Activated CD8-positive, alpha-beta memory T cell treated with anti-CD3 and anti-CD28 coated beads for 1 hour (primary cell): ENCODE results near the gene GGCT.

Source experiments
- DNase-seq, 2 donors: peaks; one replicate each; pipeline ENCODE4 v3.0.0-alpha.2; 2020; ENCODE audit warnings: low read depth in 1 of 2; ENCODE audit errors: extremely low read depth in 1 of 2

Gene GGCT

GRCh38 chr7:30479202-30480120, 25.2 kb downstream of the GGCT start:
- DNase-seq: no peak

DNA sequence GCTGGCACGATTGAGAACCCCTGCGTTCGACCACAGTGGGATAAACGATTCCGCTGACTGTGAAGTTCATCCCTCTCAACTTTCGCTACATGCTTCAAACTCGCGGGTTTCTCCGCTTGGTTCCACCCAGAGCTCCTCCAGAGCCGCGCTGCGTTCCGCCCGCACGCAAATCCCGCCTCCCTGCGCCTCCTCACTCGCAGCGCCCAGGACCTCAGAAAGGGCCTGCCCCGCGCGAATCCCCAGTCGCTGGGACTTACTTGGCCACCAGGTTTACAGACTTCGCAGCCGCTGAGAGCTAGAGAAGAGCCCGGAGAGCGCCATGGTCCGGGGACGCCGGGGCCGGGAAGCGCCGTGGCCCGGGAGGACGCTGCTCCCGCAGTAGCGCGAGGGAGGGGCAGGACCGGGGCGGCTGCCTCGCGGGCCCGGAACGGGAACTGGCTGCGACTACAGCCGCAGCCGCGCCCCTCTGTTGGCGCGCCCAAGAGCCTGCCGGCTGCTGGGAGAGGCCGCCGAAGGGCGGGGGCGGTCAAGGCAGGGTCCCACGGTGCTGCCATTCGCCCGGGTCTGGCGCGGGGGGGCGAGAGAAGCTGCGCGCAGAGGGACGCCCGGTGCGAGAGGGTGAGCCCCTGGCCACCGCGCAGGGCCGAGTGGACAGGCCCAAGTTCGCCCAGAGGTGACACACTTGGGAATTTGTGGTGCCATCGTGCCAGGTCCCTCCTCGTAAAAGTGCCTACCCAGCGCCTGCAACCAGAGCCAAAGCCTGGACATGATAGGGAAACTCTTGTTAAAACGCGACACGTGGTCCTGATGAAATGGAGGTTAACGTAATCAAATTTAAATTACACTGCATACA, 26.1 kb downstream of the GGCT start, which contains the start of gene NOD1:
Gene NOD1 (minus strand): TSS at position 436 of the 853 bp plus-strand sequence. CDS start 21,863 bp downstream, outside the sequence.
- DNase-seq: peak; percentile 10 to 45

GRCh38 chr7:30476459-30477145, 28.0 kb downstream of the GGCT start:
- DNase-seq: no peak

DNA sequence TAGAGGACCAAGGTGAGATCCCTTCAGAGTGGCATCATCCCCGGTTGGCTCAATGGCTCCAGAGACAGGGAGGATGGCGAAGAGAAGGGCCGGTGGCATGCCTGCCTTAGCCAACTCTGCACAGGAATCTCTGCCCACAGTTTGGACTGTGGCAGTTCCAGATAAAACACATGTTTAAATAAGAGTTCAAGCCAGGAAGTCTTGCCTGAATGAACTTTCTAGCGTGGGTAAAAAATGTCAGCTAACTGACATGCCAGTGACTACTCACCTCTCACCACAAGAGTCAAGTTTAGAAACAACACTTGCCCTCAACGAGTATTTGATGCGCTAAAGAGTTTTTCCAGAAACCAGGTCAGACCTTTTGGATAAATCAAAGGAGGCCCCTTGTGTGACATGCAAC, 29.0 kb downstream of the GGCT start:
- DNase-seq: no peak

DNA sequence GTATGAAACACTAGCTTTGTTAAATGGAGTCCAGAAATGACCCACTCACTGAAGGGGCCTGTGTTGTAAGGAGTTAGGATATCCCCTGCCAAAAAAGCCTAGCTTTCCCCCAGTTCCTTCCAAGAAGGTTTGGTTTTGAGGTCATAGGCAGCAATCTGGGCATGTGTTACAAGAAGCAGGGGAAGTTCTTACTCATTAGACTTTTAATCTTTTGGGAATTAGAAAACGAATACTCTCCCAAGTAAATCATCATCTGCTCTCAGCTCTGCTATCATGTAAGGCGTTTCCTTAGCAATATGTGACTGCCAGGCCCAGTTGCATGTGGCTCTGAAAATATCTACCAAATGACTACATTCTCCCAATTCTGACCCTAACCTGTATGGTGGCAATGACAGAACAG, 29.7 kb downstream of the GGCT start:
- no peak for DNase-seq

- no peak for DNase-seq
Observed at GRCh38 chr7:30474485-30474884, 30.1 kb downstream of the GGCT start.

GRCh38 chr7:30473903-30474302, 30.7 kb downstream of the GGCT start:
- no peak for DNase-seq

GRCh38 chr7:30472784-30473775, 31.5 kb downstream of the GGCT start:
- no peak for DNase-seq

DNA sequence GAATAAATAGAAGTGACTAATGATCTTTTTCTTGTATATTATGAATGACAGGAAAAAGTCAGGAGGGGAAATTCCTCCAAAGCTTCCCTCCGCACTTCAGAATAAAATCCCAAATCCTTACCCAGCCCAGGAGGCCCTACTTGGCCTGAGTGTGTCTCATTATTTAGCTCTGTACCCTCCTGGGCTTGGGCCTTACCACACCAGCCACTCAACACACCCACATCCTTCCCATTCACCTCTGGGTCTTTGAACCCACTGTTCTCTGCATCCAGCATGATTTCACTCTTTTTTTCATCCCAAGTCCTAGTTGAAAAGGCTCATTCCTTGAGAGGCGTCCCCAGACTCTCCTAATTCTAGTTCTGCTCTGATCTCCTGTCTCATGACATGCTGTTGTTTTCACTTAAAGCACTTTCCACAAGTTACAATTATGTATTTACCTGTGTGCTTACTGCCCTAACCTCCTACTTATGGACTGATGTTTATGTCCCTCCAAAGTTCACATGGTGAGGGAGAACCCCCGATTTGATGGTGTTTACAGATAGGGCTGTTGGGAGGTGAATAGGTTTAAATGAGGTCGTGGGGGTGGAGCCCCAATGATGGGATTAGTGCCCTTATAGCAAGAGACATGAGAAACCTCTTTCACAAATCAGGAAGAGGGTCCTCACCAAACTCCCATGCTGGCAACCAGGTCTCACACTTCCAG, 32.4 kb downstream of the GGCT start:
- no peak for DNase-seq

DNA sequence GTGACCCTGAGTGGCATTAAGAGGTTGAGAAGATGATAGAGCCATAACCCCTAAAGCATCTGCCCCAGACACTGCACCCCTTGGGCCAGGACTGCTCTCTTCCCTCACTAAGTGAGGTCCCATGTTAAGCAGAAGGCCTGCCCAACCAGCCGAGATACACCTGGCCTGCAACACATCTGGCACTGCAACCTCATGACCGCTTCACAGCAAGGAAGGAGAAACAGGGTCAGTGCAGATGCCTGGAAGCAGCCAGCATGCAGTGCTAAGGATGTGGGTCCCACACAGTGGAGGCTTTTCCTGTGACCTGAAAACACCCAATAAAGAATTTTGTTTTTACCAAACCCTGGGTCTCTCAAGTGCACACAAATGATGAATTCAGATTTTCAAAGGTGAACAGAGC, 33.4 kb downstream of the GGCT start:
- no peak for DNase-seq

- no peak for DNase-seq
Observed at GRCh38 chr7:30470771-30471170, 33.9 kb downstream of the GGCT start.

- no peak for DNase-seq
Observed at GRCh38 chr7:30470163-30470770, 34.4 kb downstream of the GGCT start.

DNA sequence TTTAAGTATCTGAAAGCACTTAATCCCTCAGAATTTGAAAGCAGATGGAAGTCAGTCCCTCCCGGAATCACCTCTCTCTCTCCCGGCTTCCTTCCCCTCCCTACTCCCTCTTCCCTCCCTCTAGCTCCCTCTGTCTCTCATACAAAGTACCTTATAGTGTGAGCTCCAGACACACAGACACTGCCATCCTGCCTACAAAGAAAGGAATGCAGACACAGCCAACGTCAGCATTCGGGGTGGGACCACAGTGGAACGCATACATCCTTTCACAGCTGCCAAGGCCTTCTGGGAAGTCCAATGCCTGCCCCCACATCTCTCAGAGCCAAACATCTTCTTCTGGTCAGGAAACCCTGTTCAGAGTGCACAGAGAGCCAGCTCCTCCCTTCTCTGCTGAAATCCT, 35.3 kb downstream of the GGCT start:
- no peak for DNase-seq

GRCh38 chr7:30468791-30469190, 35.8 kb downstream of the GGCT start:
- DNase-seq: no peak

- DNase-seq: no peak
Observed at GRCh38 chr7:30468041-30468440, 36.6 kb downstream of the GGCT start.

DNA sequence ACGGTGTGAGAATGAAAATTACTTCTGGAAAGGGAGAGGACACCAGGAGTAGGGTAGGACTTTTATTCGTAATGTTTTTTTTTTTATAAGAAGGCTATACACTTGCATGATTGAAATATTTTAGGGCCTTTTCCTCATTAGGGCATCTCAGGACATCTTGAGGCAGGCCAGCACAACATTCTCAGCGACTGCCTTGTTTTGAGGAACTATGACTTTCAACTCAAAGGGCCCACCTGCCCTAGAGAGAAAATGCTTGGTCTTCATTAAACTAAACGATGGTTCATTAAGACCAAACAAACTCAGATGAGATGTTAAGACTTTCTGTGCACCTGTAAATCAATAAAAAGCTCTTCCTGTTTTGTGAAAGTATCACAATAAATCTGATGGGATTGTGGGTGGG, 37.4 kb downstream of the GGCT start:
- no peak for DNase-seq

DNA sequence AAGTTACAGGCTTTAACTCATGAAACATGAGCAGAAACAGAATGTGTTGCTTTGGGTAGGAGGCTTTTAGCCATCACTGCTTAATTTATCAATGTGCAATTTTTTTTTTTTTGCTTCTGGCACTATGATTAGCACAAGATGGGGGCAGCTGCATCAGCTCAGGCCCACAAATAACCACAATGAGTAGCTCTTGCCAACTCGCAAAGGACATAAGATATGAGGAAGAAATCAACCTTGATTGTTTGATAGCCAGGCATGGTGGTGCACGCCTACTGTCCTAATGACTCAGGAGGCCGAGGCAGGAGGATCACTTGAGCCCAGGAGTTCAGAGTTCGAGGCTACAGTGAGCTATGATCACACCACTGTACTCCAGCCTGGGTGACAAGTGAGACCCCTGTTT, 38.4 kb downstream of the GGCT start:
- DNase-seq: no peak

DNA sequence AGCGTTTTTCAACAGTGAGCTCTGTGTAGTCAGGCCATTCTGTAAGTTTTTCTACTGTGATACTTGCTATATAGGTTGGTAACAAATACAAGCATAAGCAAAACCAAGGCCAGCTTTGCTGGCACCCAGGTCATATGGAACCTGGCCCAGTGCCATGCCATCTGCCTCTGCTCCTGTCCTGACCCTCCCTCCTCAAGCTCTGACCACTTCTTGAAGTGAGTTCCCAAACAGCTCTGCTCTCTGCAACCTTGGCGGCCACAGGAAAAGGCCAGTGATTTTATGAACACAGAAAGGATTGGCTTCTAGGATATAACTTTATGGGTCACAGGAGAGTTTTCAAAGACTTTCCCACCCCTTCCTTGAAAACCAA, 38.8 kb downstream of the GGCT start:
- no peak for DNase-seq
